Effector memory CD4-positive, alpha-beta T cell (primary cell): ENCODE measurements around the gene GLDN.

ENCODE experiments used
- DNase-seq, 3 donors: peaks; one replicate each; pipeline ENCODE4 v3.0.0-alpha.2; 2020
- H3K27ac ChIP-seq: 2 replicates; pipeline ENCODE4 v1.7.0; 2013; ENCODE audit warnings: mild to moderate bottlenecking, low read length, moderate library complexity; ENCODE audit not compliant: insufficient read depth, poor library complexity, severe bottlenecking
- H3K27me3 ChIP-seq: replicated peaks from 2 replicates; pipeline ENCODE4 v1.7.0; 2013; ENCODE audit warnings: mild to moderate bottlenecking, low read length; ENCODE audit not compliant: insufficient read depth, control insufficient read depth, poor library complexity, severe bottlenecking
- H3K36me3 ChIP-seq: 2 replicates; pipeline ENCODE4 v1.7.0; 2013; ENCODE audit warnings: mild to moderate bottlenecking, low read length, moderate library complexity; ENCODE audit not compliant: control insufficient read depth, insufficient read depth
- H3K4me1 ChIP-seq: 2 replicates; pipeline ENCODE4 v1.7.0; 2013; ENCODE audit warnings: low read length, mild to moderate bottlenecking; ENCODE audit not compliant: control insufficient read depth, insufficient read depth, poor library complexity, severe bottlenecking
- H3K4me3 ChIP-seq: 2 replicates; pipeline ENCODE4 v1.7.0; 2013; ENCODE audit warnings: low read length, low read depth, mild to moderate bottlenecking; ENCODE audit not compliant: insufficient read depth, poor library complexity, severe bottlenecking
- H3K9me3 ChIP-seq: 2 replicates; pipeline ENCODE4 v1.7.0; 2013; ENCODE audit warnings: mild to moderate bottlenecking, low read length, moderate library complexity; ENCODE audit not compliant: control insufficient read depth

Gene GLDN

DNA sequence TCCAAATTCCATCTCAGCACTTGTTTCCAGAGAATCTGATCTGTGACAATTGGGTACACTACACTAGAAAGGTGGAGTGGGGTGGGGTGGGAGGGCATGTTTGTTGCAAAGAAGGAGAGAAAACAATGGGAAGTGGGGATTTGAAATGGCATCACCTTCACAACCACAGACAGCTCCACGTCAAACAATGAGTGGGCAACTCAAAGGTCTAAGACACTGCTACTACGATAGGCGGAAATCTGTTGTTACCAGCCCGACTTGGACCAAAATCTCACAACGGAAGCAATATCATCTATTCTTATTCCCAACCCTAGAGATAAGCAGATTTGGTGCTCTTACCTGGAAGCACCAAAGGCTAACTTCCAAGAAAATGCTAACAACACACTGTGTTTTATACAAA, 6.4 kb upstream of the GLDN start:
- Histone ChIP-seq H3K36me3 (no peaks in the 10 kb centered on the region), H3K9me3 (no peaks in the 10 kb centered on the region), H3K4me3 (no peak overlapping the region), H3K27me3 (no peaks in the 10 kb centered on the region), H3K27ac (no peak overlapping the region), H3K4me1 (no peaks in the 10 kb centered on the region)
- no peak for DNase-seq

DNA sequence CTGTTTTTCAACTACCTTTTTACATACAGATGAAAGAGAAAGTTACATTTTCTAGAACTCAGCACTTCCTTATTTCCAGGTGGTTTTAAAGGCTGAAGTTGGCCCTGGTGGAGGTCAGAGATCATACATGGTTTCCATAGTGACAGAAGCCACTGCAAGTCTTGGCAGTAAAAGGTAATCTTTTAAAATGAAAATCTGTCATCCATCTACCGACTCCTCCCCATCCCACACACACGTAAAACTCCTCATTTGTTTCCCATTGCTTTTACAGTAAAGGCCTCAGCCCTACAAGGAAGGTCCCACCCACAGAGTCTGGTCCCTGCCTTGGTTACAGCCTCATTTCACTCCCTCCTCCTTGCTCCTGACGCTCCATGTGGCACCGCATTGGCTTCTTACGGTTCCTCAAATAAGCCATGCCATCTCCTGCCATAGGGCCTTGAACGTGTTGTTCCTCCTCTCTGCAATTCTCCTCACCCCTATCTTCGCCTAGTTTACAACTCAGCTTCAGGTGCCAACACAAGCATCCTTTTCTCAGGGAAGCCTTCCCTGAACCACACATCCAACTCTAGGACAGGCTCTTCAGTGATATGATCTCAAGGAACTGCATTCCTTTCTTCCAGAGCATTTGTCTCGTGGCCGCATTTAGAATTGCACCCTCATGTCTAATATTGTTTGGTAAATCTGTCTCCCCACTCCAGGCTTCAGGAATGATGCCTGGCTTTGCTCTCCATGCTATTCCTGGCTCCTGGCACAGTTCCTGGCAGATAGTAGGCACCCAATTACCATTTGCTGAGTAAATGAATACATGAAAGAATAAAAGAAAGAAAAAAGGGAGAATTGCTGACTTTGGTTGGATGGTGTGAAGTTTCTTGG, 5.7 kb upstream of the GLDN start:
- Histone ChIP-seq H3K9me3 (no peaks in the 10 kb centered on the region), H3K27ac (no peak overlapping the region), H3K4me3 (no peak overlapping the region), H3K36me3 (no peaks in the 10 kb centered on the region), H3K4me1 (no peaks in the 10 kb centered on the region), H3K27me3 (no peaks in the 10 kb centered on the region)
- no peak for DNase-seq

DNA sequence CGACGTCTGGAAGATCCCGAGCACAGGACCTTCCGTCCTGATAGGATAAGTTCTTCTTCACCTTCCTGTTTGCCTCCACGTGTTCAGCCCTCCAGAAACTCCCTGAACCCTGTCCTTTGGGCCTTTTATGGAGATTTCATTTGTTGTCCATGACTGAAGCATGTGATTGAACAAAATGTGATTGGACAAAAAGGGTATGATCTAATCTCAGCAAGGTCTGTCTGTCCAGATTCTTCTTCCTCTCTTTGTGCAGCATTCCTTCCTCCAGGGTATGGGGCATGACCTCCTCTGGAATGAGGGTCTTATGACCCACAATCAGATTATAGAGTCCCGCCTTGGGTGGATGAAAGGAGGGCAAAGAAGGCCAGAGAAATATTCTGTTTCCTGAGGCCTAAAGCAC, 3.0 kb upstream of the GLDN start, which contains the start of gene CYP19A1:
TSS of gene CYP19A1 (minus strand) at position 101 of the 400 bp plus-strand sequence. CDS start 95,684 bp downstream, outside the sequence.
- no peaks in the 10 kb centered on the region for H3K27me3 ChIP-seq

DNA sequence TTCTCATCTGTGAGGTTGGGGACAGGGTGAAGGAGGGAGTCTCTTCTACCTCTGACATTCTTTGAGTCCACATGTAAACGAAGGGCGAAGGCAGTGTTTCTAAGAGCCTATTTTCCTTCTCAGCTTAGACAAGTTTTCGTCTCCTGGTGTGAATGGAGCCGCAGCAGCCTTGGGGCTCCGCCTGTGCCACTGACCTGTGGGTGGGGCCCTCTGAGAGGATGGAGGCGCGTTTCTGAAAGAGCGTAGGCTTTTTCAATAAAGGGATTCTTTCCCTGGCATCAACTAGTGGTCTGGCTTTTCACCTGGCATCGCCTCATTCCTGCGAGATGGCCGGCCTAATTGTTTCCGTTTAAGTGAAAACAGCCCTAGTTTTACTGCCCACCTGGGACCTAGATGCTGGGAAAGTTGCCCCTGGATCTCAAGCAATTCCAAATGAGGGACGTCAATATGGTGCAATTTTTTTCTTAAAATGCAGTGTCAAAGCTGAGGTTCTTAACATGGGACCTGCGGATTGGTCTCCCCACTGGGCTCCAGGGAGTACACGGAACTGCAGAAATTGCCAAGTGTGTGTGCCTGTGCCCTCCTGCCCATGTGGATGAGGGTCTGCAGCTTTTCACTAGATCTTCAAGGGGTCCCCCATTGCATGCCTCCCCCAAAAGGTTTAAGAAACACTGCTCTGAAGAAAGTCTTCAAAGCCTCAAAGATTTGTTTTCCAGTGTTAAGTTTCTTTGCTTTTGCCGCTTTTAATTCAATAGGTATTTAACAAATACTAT, 958 bp downstream of the GLDN start:
- H3K4me3 ChIP-seq, result no peak overlapping the region

More for the DNA sequence above, 3.0 kb upstream of the GLDN start, which contains the start of gene CYP19A1:
- H3K9me3 ChIP-seq, result no peaks in the 10 kb centered on the region
- no peak within 1 kb of the TSS for H3K4me3 ChIP-seq
- H3K36me3 ChIP-seq, result no peaks in the 10 kb centered on the region
- no peak for DNase-seq
- H3K4me1 ChIP-seq, result no peaks in the 10 kb centered on the region
- H3K27ac ChIP-seq, result no peak within 1 kb of the TSS

DNA sequence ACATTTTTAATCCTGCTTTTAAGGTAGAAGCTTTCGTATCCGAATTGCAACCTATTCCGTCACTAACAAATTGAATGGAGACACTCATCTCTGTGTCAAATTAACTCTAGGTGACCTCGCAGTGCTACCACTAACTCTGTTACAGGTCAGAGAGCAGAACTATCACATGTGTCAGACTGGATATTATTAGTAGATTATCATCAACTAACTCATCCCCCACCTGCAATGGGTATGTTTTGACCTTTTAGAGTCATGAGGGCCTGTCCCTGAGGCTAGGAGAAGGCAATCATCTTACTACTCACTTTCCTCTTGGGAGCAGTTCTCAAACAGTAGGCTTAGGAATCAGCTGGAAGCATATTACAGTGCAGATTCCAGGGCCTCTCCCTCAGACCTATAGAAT, 2.0 kb downstream of the GLDN start:
- no peak for DNase-seq
- no peak overlapping the region for H3K4me3 ChIP-seq
- no peaks in the 10 kb centered on the region for H3K9me3 ChIP-seq
- no peaks in the 10 kb centered on the region for H3K4me1 ChIP-seq
- H3K27me3 ChIP-seq, result no peaks in the 10 kb centered on the region
- H3K27ac ChIP-seq, result no peak overlapping the region
- no peaks in the 10 kb centered on the region for H3K36me3 ChIP-seq

More for the DNA sequence above, 958 bp downstream of the GLDN start:
- Histone ChIP-seq H3K27ac (no peak overlapping the region), H3K9me3 (no peaks in the 10 kb centered on the region), H3K4me1 (no peaks in the 10 kb centered on the region), H3K27me3 (no peaks in the 10 kb centered on the region), H3K36me3 (no peaks in the 10 kb centered on the region)
- no peak for DNase-seq

DNA sequence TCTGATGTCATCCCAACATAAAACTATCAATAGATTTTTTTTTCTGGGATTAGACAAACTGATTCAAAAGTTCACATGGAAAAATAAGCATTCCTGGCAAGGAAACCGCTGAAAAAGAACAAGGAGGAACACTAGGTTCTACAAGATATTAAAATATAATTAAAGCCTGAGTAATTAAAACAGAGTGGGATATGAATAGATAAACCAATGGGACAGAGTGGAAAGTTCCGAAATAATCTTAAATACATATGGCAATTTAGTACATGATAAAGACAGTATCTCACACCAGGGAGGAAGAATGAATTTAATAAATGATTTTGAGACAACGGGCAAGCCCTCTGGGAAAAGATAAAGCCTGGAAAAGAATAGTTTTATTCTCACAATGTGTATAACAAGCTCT, 4.7 kb downstream of the GLDN start:
- H3K4me3 ChIP-seq, result no peak overlapping the region
- no peaks in the 10 kb centered on the region for H3K9me3 ChIP-seq
- H3K36me3 ChIP-seq, result no peaks in the 10 kb centered on the region
- no peaks in the 10 kb centered on the region for H3K27me3 ChIP-seq
- H3K27ac ChIP-seq, result no peak overlapping the region
- DNase-seq, result no peak
- H3K4me1 ChIP-seq, result no peaks in the 10 kb centered on the region

DNA sequence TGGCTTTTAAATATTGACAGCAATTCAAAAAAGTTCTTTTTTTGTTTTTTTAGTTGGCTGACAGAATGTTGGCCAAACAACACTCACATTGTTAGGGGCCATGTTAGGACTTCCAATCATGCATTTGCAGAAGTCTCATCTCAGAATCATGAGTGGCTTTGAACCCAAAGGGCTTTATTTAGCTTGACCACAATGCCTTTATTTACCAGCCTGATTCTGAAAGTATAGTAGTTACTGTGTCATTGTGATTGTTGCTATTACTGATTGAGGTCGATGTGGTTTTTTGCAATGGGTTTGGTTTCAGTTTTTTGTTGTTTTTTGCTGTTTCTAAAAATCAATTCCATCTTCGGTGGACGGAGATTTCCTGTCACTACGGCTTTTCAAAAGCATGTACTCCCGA, 7.2 kb downstream of the GLDN start:
- H3K27ac ChIP-seq, result no peak overlapping the region
- H3K4me1 ChIP-seq, result no peaks in the 10 kb centered on the region
- H3K27me3 ChIP-seq, result no peaks in the 10 kb centered on the region
- no peak overlapping the region for H3K4me3 ChIP-seq
- DNase-seq, result no peak
- no peaks in the 10 kb centered on the region for H3K9me3 ChIP-seq
- H3K36me3 ChIP-seq, result no peaks in the 10 kb centered on the region

DNA sequence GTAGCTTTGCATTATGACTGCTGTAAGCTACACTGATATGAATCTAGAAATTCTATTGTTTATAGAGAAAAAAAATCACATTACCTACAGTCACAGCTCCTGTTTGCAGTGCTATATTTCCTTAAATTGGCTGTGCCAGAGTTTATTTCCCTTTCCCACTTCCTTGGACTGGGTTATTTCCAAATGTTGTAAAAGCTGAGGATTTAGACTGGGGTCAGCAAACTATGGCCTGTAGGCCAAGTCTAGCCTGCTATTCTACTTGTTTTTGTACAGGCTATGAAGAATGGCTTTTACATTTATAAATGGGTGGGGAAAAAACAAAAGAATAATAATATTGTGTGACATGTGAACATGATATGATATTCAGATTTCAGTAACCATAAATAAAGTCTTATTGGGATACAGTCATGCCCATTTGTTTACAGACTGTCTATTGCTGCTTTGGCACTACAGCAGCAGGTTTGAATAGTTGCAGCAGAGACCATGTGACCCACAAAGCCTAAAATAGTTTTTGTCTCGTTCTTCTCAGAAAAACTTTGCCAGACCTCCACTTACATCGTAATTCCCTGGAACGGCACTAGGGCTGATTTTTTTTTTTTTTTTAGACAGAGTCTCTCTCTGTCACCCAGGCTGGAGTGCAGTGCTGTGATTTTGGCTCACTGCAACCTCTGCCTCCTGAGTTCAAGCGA, 7.8 kb downstream of the GLDN start:
- Histone ChIP-seq H3K27me3 (no peaks in the 10 kb centered on the region), H3K4me3 (no peak overlapping the region), H3K36me3 (no peaks in the 10 kb centered on the region), H3K9me3 (no peaks in the 10 kb centered on the region), H3K27ac (no peak overlapping the region), H3K4me1 (no peaks in the 10 kb centered on the region)
- no peak for DNase-seq

DNA sequence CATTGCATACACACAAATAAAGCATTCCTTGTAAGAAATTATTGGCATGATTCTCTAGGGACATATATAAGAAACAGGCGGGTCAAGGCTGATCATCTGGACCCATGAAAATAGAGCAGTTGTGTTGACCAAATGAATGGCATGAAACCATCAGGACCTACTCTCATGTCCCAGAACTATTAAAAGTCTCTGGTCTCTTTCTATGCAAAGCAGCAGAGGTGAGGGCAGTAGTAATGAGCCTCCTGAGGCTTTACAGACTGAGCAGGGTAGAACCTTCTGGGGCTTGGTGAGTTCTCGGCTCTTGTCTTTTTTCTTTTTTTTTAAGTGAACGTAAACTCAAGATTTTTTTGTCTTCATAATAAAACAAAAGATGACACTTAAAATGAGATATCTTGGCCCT, 9.3 kb downstream of the GLDN start:
- H3K4me3 ChIP-seq, result no peak overlapping the region
- no peaks in the 10 kb centered on the region for H3K4me1 ChIP-seq
- no peaks in the 10 kb centered on the region for H3K27me3 ChIP-seq
- no peaks in the 10 kb centered on the region for H3K9me3 ChIP-seq
- DNase-seq, result no peak
- no peak overlapping the region for H3K27ac ChIP-seq
- no peaks in the 10 kb centered on the region for H3K36me3 ChIP-seq
